Lung (tissue), 12 donors: ENCODE results near the gene BIN2. TPM values are rescaled to one million over a fixed set of nuclear protein-coding genes. Genes with fewer than 3 reads are reported as not detected.

Source experiments
- ATAC-seq: fragments of 200-7000 bp; cut with Tn5 transposase; one replicate; pipeline ENCODE4 v1.9.1; 2020; ENCODE audit warnings: moderate number of reproducible peaks; ENCODE audit not compliant: insufficient read depth, low FRiP score
- DNase-seq, 3 donors: peaks; one replicate each; pipeline ENCODE4 v3.0.0-alpha.2; 2013 to 2017
- H3K27ac ChIP-seq, 2 donors: one replicate each; pipeline ENCODE4 v1.5.1; 2013; ENCODE audit warnings: mild to moderate bottlenecking in 2 of 2, moderate library complexity in 2 of 2, control low read depth in 1 of 2, inconsistent platforms in 1 of 2, low read depth in 1 of 2, low read length in 1 of 2
- H3K27me3 ChIP-seq, 3 donors: one replicate each; pipeline ENCODE4 v1.5.1; 2013; ENCODE audit warnings: low read length in 2 of 3; ENCODE audit not compliant: control insufficient read depth in 3 of 3, insufficient read depth in 3 of 3
- H3K36me3 ChIP-seq, 4 donors: one replicate each; pipeline ENCODE4 v1.5.1; 2013; ENCODE audit warnings: low read length in 4 of 4, mild to moderate bottlenecking in 1 of 4, moderate library complexity in 1 of 4; ENCODE audit not compliant: control insufficient read depth in 4 of 4, insufficient read depth in 4 of 4
- H3K4me1 ChIP-seq, 5 donors: one replicate each; pipeline ENCODE4 v1.5.1; 2013; ENCODE audit warnings: low read length in 5 of 5, mild to moderate bottlenecking in 2 of 5, moderate library complexity in 1 of 5; ENCODE audit not compliant: control insufficient read depth in 5 of 5, insufficient read depth in 5 of 5
- H3K4me3 ChIP-seq: one replicate; pipeline ENCODE4 v1.5.1; 2013; ENCODE audit warnings: mild to moderate bottlenecking, control low read depth, moderate library complexity
- H3K9ac ChIP-seq, 2 donors: one replicate each; pipeline ENCODE4 v1.5.1; 2013; ENCODE audit warnings: low read length in 2 of 2, control low read depth in 1 of 2; ENCODE audit not compliant: insufficient read depth in 1 of 2
- H3K9me3 ChIP-seq, 4 donors: one replicate each; pipeline ENCODE4 v1.5.1; 2013; ENCODE audit warnings: low read length in 3 of 4, mild to moderate bottlenecking in 1 of 4, moderate library complexity in 1 of 4; ENCODE audit not compliant: control insufficient read depth in 4 of 4, insufficient read depth in 3 of 4
- WGBS, 2 donors: extraction: QIAGEN DNeasy Blood & Tissue Kit; methylation state at CpG; one replicate each; pipeline ENCODE4 v1.1.7; 2013; 5-methylcytosine and 5-hydroxymethylcytosine counted together
- polyA plus RNA-seq, 2 donors: library from polyadenylated mRNA; stranded (reverse); fragments of 200-250 nt; gene quantifications; one replicate each; pipeline ENCODE4 v1.2.1, GENCODE V29; 2013
- total RNA-seq, 2 donors: library from RNA; depleted of rRNA in 1 of 2; stranded (reverse); fragments of >200 nt in 1 of 2; gene quantifications; one replicate each; pipeline ENCODE4 v1.2.1, GENCODE V29; 2014 to 2021
- TF ChIP-seq, protein P1 (sequence below): IDR thresholded peaks from 2 replicates; pipeline ENCODE4 v1.5.1; 2012; ENCODE audit warnings: mild to moderate bottlenecking; ENCODE audit errors: control extremely low read depth, extremely low read depth
- donor health status: control.
- donor health status: control.
- donor health status: Bipolar disorder and iron deficiency.
- donor health status: healthy.
- donor health status: DM: yes; HTN: yes; CAD: no.

The BIN2 gene
- total and polyA plus RNA-seq, 4 donors: 12.0 to 54.5 (median 18.1) TPM

GRCh38 chr12:51328587-51328986 lies 4.6 kb upstream of the BIN2 start:
- Histone ChIP-seq H3K4me1 (peaks cover 0 to 8% (median 0%) of the 10 kb centered on the region in 5 donors), H3K27me3 (no peaks in the 10 kb centered on the region), H3K36me3 (no peaks in the 10 kb centered on the region), H3K9me3 (no peaks in the 10 kb centered on the region), H3K4me3 (no peak overlapping the region), H3K27ac (no peak overlapping the region), H3K9ac (no peak overlapping the region)
- no peak for DNase-seq
- TF ChIP-seq, protein P1, sequence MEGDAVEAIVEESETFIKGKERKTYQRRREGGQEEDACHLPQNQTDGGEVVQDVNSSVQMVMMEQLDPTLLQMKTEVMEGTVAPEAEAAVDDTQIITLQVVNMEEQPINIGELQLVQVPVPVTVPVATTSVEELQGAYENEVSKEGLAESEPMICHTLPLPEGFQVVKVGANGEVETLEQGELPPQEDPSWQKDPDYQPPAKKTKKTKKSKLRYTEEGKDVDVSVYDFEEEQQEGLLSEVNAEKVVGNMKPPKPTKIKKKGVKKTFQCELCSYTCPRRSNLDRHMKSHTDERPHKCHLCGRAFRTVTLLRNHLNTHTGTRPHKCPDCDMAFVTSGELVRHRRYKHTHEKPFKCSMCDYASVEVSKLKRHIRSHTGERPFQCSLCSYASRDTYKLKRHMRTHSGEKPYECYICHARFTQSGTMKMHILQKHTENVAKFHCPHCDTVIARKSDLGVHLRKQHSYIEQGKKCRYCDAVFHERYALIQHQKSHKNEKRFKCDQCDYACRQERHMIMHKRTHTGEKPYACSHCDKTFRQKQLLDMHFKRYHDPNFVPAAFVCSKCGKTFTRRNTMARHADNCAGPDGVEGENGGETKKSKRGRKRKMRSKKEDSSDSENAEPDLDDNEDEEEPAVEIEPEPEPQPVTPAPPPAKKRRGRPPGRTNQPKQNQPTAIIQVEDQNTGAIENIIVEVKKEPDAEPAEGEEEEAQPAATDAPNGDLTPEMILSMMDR: no peak
- WGBS, 2 donors: 83 to 94% methylated on average over 4 of the region's 4 CpGs
- ATAC-seq: no peak

DNA sequence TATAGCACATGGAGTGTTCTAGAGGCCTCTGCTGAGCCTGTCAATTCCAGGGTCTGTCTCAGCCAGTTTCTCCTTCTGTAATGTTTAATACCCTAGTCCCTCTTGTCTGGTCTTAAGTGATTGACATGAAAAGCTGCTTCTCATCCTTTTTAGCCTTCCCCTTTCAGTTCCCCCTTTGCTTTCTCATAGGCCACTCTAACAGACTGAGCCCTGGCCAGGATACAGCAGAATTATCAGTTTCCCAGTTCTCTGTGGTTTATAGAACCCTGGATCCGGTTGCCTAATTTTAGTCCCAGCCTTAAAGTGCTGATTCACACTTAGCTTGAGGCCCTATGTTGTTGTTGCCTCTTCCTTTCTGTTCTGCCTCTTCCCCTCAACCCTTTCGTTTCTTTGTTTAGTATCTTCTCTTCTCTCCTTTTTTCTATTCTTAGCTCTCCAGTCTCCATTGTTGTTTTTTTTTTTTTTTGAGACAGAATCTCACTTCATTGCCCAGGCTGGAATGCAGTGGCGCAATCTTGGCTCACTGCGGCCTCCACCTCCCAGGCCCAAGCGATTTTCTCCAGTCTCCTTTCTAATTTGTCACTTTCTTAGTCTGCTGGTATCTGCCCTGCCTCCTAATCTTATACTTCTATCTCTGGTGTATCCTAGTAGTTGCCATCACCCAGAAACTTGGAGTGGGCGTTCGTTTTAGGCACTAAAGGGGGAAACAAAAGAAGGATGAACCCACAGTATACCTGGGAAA lies 2.9 kb upstream of the BIN2 start:
- peak; percentile 44 to 72 (median 58) for DNase-seq
- 14 to 35% methylated on average over 7 of the region's 7 CpGs for WGBS, 2 donors
- peak overlapping the region in 1 of 2 donors; percentile 74 for H3K27ac ChIP-seq
- no peaks in the 10 kb centered on the region for H3K27me3 ChIP-seq
- no peak overlapping the region for H3K4me3 ChIP-seq
- ATAC-seq: peak; percentile 75
- H3K9ac ChIP-seq: no peak overlapping the region
- TF ChIP-seq, protein P1: no peak
- no peaks in the 10 kb centered on the region for H3K36me3 ChIP-seq
- H3K9me3 ChIP-seq: no peaks in the 10 kb centered on the region
- peaks cover 0 to 8% (median 0%) of the 10 kb centered on the region in 5 donors for H3K4me1 ChIP-seq

DNA sequence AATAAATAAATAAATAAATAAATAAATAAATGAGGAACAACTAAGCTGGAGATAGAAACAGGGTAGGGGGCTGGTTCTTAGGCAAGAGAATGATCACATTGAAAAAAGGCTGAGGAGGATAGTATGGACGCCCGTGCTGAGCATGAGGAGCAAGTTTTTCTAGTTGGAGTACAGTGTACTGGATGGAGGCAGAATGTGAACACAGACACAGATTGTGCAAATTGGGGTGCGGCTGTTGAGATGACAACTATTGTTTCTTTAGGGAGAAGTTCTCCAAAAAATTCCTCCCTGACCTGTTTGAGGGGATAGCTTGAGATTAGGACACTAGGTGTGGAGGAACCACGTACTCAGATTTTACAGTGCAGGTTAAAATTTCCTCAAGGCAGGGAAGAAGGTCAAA lies 979 bp upstream of the BIN2 start:
- no peaks in the 10 kb centered on the region for H3K27me3 ChIP-seq
- H3K9me3 ChIP-seq: no peaks in the 10 kb centered on the region
- no peak overlapping the region for H3K4me3 ChIP-seq
- H3K36me3 ChIP-seq: no peaks in the 10 kb centered on the region
- WGBS, 2 donors: 47 to 49% methylated on average over 4 of the region's 4 CpGs
- no peak for ATAC-seq
- no peak overlapping the region for H3K9ac ChIP-seq
- peaks cover 0 to 8% (median 1%) of the 10 kb centered on the region in 5 donors for H3K4me1 ChIP-seq
- H3K27ac ChIP-seq: no peak overlapping the region
- TF ChIP-seq, protein P1: no peak
- DNase-seq: no peak
